HepG2 (cell line): ENCODE measurements around the gene PFKFB4. TPM values are rescaled to one million over a fixed set of nuclear protein-coding genes. Genes with fewer than 3 reads are reported as not detected.

Source experiments
- FOSL2 ChIP-seq: sonication (generic); formaldehyde crosslinking; IDR thresholded peaks from 2 replicates; pipeline ENCODE4 v1.4.0; 2020; ENCODE audit warnings: missing genetic modification reagents
- FOXK1 ChIP-seq: sonication (generic); formaldehyde crosslinking; IDR thresholded peaks from 2 replicates; pipeline ENCODE4 v1.4.0; 2020; ENCODE audit warnings: low read depth, missing genetic modification reagents, borderline replicate concordance
- MAFF ChIP-seq: IDR thresholded peaks from 2 replicates; pipeline ENCODE4 v1.6.1; 2011; ENCODE audit warnings: low read depth, low read length, improper control_type of control experiment
- NR2F6 ChIP-seq, 2 experiments: IDR thresholded peaks; 2 replicates each; pipeline ENCODE4 v1.6.1; 2016; ENCODE audit warnings: antibody characterized with exemption in 1 of 2, mild to moderate bottlenecking in 1 of 2
- PAX8 ChIP-seq: sonication (generic); formaldehyde crosslinking; IDR thresholded peaks from 2 replicates; pipeline ENCODE4 v1.8.0; 2022; ENCODE audit warnings: mild to moderate bottlenecking, missing genetic modification reagents, borderline replicate concordance
- RXRA ChIP-seq: sonication (generic); formaldehyde crosslinking; IDR thresholded peaks from 2 replicates; pipeline ENCODE4 v1.5.1; 2020; ENCODE audit warnings: missing genetic modification reagents
- SAP130 ChIP-seq: IDR thresholded peaks from 2 replicates; pipeline ENCODE4 v1.6.1; 2016; ENCODE audit warnings: low read depth
- SOX13 ChIP-seq, 3 experiments: fragments of 450-650 bp in 1 of 3; sonication (generic) in 1 of 3; formaldehyde crosslinking in 1 of 3; IDR thresholded peaks in 2 of 3; conservative IDR thresholded peaks in 1 of 3; 2 replicates each; pipeline versions ENCODE4 v1.5.0 to v1.6.1; 2016 to 2020; ENCODE audit warnings: antibody characterized with exemption in 1 of 3, mild to moderate bottlenecking in 1 of 3, missing compliant biosample characterization in 1 of 3, missing genetic modification reagents in 1 of 3, moderate library complexity in 1 of 3
- SOX5 ChIP-seq: IDR thresholded peaks from 2 replicates; pipeline ENCODE4 v1.6.1; 2016; ENCODE audit warnings: borderline replicate concordance
- SP1 ChIP-seq, 2 experiments: fragments of 450-650 bp in 1 of 2; sonication (generic) in 1 of 2; formaldehyde crosslinking in 1 of 2; IDR thresholded peaks; 2 replicates each; pipeline versions ENCODE4 v1.4.0 to v1.6.1; 2016 to 2020; ENCODE audit warnings: missing genetic modification reagents in 1 of 2
- TEAD2 ChIP-seq: sonication (generic); formaldehyde crosslinking; IDR thresholded peaks from 2 replicates; pipeline ENCODE4 v1.9.0; 2021; ENCODE audit warnings: missing genetic modification reagents
- ZFP36 ChIP-seq: fragments of 150-350 bp; IDR thresholded peaks from 2 replicates; pipeline ENCODE4 v1.6.1; 2018; ENCODE audit warnings: borderline replicate concordance, low read length, low read depth; ENCODE audit not compliant: partially characterized antibody
- ZNF124 ChIP-seq: sonication (generic); formaldehyde crosslinking; IDR thresholded peaks from 2 replicates; pipeline ENCODE4 v1.4.0; 2020; ENCODE audit warnings: missing genetic modification reagents
- ZNF451 ChIP-seq: sonication (generic); formaldehyde crosslinking; IDR thresholded peaks from 2 replicates; pipeline ENCODE4 v1.5.0; 2020; ENCODE audit warnings: mild to moderate bottlenecking, missing genetic modification reagents
- ZNF510 ChIP-seq: sonication (generic); formaldehyde crosslinking; IDR thresholded peaks from 2 replicates; pipeline ENCODE4 v1.4.0; 2020; ENCODE audit warnings: low read depth, mild to moderate bottlenecking, missing genetic modification reagents
- polyA plus RNA-seq, 8 experiments: library from polyadenylated mRNA; depleted of rRNA in 3 of 8; stranded (reverse) in 7 of 8; unstranded in 1 of 8; fragments of >200 nt; fragmentation: Illumina TruSeq in 4 of 8; extraction: Trizol in 4 of 8; gene quantifications; 2 replicates each; pipeline versions ENCODE4 v1.2.1 to v1.2.3, GENCODE V29; 2011 to 2016; ENCODE audit warnings: low read depth in 4 of 8, missing spikeins in 1 of 8, mixed read lengths in 1 of 8; ENCODE audit not compliant: insufficient read depth in 1 of 8
- total RNA-seq, 5 experiments: library from RNA; depleted of rRNA; stranded (reverse); fragments of >200 nt; fragmentation: Illumina TruSeq; extraction: Trizol; gene quantifications; 2 replicates each; pipeline ENCODE4 v1.2.3, GENCODE V29; 2016; ENCODE audit warnings: low read depth in 1 of 5
- TF ChIP-seq, protein P1 (sequence below): sonication (generic); formaldehyde crosslinking; IDR thresholded peaks from 2 replicates; pipeline ENCODE4 v1.8.1; 2022; ENCODE audit warnings: low read depth, mild to moderate bottlenecking, missing genetic modification reagents
- TF ChIP-seq, protein P2 (sequence below): sonication (generic); formaldehyde crosslinking; IDR thresholded peaks from 2 replicates; pipeline ENCODE4 v1.5.0; 2020; ENCODE audit warnings: missing genetic modification reagents
- TF ChIP-seq, protein P3 (sequence below): sonication (generic); formaldehyde crosslinking; IDR thresholded peaks from 2 replicates; pipeline ENCODE4 v1.4.0; 2020; ENCODE audit warnings: mild to moderate bottlenecking, low read depth, missing genetic modification reagents
- TF ChIP-seq, protein P4 (sequence below): sonication (generic); formaldehyde crosslinking; IDR thresholded peaks from 2 replicates; pipeline ENCODE4 v1.4.0; 2020; ENCODE audit warnings: missing genetic modification reagents
- TF ChIP-seq, protein P5 (sequence below): sonication (generic); formaldehyde crosslinking; IDR thresholded peaks from 2 replicates; pipeline ENCODE4 v1.4.0; 2020; ENCODE audit warnings: missing genetic modification reagents
- TF ChIP-seq, protein P6 (sequence below): sonication (generic); formaldehyde crosslinking; IDR thresholded peaks from 2 replicates; pipeline ENCODE4 v1.4.0; 2020; ENCODE audit warnings: mild to moderate bottlenecking, missing genetic modification reagents
- TF ChIP-seq, protein P7 (sequence below): IDR thresholded peaks from 2 replicates; pipeline ENCODE4 v1.6.1; 2016; ENCODE audit warnings: low read depth, borderline replicate concordance

Gene PFKFB4
- total and polyA plus RNA-seq, 2 of the 13 experiments (the other 11 are each of a cell fraction or from before 2014, with no cell fraction given): 7.1 to 103 TPM

DNA sequence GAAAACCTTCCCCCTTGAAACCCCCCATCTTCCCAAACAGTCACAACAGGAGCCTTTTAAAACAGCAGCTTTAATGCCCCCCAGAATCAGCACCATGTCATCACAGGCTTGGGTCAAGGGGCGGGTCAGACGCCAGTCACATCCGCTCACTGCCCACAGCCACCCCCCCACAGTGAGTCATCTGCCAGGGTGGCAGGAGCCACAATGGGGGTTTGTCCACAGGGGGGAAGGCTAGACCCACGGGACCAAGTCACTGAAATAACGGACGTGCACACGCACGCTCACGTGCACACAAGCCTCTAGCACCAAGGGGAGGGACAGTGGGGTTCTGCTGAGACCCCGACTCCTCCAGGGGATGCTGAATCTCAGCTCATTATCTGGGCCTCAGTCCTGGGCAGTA, 7.4 kb upstream of the PFKFB4 start (continued):
- TF ChIP-seq SAP130 (peak; percentile 40; the same call in 1 of the 2 replicates), PAX8 (no peak), TEAD2 (CRISPR knock-in tag) (no peak), SP1 (IDR thresholded peaks at IDR 0.05) (no peak), SP1 (CRISPR knock-in tag; IDR thresholded peaks at IDR 0.05) (0 out of 2 replicates have a peak, but pooled peaks have one; percentile 16), FOSL2 (peak; percentile 94), SOX5 (CRISPR knock-in tag) (peak; percentile 30; the same call in 1 of the 2 replicates), NR2F6 (IDR thresholded peaks at IDR 0.05) (no peak), NR2F6 (CRISPR knock-in tag; IDR thresholded peaks at IDR 0.05) (peak; percentile 30; the same call in 1 of the 2 replicates), SOX13 (IDR thresholded peaks at IDR 0.05) (no peak), SOX13 (CRISPR knock-in tag; conservative IDR thresholded peaks at IDR 0.05 in 1 of 2, IDR thresholded peaks at IDR 0.05 in 1 of 2) (no peak), MAFF (no peak), ZFP36 (no peak), RXRA (CRISPR knock-in tag) (no peak), ZNF510 (CRISPR knock-in tag) (no peak), ZNF451 (CRISPR knock-in tag) (no peak), FOXK1 (CRISPR knock-in tag) (no peak), ZNF124 (CRISPR knock-in tag) (no peak)
- TF ChIP-seq, protein P1, sequence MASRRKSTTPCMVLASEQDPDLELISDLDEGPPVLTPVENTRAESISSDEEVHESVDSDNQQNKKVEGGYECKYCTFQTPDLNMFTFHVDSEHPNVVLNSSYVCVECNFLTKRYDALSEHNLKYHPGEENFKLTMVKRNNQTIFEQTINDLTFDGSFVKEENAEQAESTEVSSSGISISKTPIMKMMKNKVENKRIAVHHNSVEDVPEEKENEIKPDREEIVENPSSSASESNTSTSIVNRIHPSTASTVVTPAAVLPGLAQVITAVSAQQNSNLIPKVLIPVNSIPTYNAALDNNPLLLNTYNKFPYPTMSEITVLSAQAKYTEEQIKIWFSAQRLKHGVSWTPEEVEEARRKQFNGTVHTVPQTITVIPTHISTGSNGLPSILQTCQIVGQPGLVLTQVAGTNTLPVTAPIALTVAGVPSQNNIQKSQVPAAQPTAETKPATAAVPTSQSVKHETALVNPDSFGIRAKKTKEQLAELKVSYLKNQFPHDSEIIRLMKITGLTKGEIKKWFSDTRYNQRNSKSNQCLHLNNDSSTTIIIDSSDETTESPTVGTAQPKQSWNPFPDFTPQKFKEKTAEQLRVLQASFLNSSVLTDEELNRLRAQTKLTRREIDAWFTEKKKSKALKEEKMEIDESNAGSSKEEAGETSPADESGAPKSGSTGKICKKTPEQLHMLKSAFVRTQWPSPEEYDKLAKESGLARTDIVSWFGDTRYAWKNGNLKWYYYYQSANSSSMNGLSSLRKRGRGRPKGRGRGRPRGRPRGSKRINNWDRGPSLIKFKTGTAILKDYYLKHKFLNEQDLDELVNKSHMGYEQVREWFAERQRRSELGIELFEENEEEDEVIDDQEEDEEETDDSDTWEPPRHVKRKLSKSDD (CRISPR knock-in tag): no peak
- TF ChIP-seq, protein P2, sequence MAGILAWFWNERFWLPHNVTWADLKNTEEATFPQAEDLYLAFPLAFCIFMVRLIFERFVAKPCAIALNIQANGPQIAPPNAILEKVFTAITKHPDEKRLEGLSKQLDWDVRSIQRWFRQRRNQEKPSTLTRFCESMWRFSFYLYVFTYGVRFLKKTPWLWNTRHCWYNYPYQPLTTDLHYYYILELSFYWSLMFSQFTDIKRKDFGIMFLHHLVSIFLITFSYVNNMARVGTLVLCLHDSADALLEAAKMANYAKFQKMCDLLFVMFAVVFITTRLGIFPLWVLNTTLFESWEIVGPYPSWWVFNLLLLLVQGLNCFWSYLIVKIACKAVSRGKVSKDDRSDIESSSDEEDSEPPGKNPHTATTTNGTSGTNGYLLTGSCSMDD (CRISPR knock-in tag): no peak
- TF ChIP-seq, protein P3, sequence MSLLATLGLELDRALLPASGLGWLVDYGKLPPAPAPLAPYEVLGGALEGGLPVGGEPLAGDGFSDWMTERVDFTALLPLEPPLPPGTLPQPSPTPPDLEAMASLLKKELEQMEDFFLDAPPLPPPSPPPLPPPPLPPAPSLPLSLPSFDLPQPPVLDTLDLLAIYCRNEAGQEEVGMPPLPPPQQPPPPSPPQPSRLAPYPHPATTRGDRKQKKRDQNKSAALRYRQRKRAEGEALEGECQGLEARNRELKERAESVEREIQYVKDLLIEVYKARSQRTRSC (CRISPR knock-in tag): no peak
- TF ChIP-seq, protein P4, sequence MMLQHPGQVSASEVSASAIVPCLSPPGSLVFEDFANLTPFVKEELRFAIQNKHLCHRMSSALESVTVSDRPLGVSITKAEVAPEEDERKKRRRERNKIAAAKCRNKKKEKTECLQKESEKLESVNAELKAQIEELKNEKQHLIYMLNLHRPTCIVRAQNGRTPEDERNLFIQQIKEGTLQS: peak; percentile 44; the same call in 1 of the 2 replicates
- TF ChIP-seq, protein P5, sequence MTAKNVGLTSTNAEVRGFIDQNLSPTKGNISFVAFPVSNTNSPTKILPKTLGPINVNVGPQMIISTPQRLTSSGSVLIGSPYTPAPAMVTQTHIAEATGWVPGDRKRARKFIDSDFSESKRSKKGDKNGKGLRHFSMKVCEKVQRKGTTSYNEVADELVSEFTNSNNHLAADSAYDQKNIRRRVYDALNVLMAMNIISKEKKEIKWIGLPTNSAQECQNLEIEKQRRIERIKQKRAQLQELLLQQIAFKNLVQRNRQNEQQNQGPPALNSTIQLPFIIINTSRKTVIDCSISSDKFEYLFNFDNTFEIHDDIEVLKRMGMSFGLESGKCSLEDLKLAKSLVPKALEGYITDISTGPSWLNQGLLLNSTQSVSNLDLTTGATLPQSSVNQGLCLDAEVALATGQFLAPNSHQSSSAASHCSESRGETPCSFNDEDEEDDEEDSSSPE (CRISPR knock-in tag): no peak
- TF ChIP-seq, protein P6, sequence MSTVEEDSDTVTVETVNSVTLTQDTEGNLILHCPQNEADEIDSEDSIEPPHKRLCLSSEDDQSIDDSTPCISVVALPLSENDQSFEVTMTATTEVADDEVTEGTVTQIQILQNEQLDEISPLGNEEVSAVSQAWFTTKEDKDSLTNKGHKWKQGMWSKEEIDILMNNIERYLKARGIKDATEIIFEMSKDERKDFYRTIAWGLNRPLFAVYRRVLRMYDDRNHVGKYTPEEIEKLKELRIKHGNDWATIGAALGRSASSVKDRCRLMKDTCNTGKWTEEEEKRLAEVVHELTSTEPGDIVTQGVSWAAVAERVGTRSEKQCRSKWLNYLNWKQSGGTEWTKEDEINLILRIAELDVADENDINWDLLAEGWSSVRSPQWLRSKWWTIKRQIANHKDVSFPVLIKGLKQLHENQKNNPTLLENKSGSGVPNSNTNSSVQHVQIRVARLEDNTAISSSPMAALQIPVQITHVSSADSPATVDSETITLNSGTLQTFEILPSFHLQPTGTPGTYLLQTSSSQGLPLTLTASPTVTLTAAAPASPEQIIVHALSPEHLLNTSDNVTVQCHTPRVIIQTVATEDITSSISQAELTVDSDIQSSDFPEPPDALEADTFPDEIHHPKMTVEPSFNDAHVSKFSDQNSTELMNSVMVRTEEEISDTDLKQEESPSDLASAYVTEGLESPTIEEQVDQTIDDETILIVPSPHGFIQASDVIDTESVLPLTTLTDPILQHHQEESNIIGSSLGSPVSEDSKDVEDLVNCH: no peak
- TF ChIP-seq, protein P7, sequence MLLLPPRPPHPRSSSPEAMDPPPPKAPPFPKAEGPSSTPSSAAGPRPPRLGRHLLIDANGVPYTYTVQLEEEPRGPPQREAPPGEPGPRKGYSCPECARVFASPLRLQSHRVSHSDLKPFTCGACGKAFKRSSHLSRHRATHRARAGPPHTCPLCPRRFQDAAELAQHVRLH (CRISPR knock-in tag): no peak
